ENCODE measurements around the gene STAU1. TPM values are rescaled to one million over a fixed set of nuclear protein-coding genes. Genes with fewer than 3 reads are reported as not detected.

The STAU1 gene
- total and polyA plus RNA-seq, 2 of the 13 experiments (the other 11 are each of a cell fraction or from before 2014, with no cell fraction given): 119 to 133 TPM

DNA sequence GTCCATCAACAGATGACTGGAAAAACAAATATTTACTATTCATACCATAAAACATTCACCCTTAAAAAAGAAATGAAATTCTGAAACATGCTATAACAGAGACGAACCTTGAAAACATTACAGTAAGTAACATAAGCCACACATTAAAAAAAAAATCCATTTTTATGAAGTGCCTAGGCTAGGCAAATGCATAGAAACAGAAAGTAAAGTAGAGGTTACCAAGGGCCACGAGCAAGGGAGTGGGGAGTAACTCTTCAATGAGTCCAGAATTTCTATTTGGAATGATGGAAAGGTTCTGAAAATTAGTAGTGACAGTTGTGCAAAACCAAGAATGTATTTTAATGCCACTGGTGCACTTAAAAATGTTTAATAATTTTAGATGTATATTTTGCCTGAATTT, 47.7 kb downstream of the STAU1 start:
- Histone ChIP-seq H4K20me1 (ENCODE audit: insufficient read depth, low read length) (peaks cover 23% of the 10 kb centered on the region; the same call in 1 of the 2 replicates), H3K4me3 (replicated peaks in 1 of 3; ENCODE audit: insufficient read depth in 1 of 3, low read depth in 2 of 3, low read length in 3 of 3) (no peak overlapping the region), H3K9me3 (ENCODE audit: low read length) (no peaks in the 10 kb centered on the region), H3K4me2 (ENCODE audit: low read depth, low read length) (no peak overlapping the region), H3K27ac (ENCODE audit: extremely low read length, insufficient read depth, low read length) (no peak overlapping the region), H3K9ac (ENCODE audit: insufficient read depth, low read depth, low read length) (no peak overlapping the region), H3K79me2 (ENCODE audit: insufficient read depth, low read length) (peaks cover 51% of the 10 kb centered on the region), H3K36me3 (replicated peaks in 1 of 2; ENCODE audit: control insufficient read depth in 1 of 2, insufficient read depth in 2 of 2, low read length in 2 of 2) (peaks cover 18 to 48% of the 10 kb centered on the region in 2 experiments), H3K27me3 (ENCODE audit: control insufficient read depth in 1 of 2, insufficient read depth in 2 of 2, low read length in 2 of 2) (no peaks in the 10 kb centered on the region), H3K4me1 (ENCODE audit: insufficient read depth, low read length) (peaks cover 13% of the 10 kb centered on the region; the same call in 1 of the 2 replicates), H2AFZ (ENCODE audit: low read length) (no peak overlapping the region)
- intact Hi-C loops (cut with micrococcal nuclease; ENCODE audit: unreplicated experiment): no loop called here
- DNase-seq (ENCODE audit: low spot score) (no peak), FAIRE-seq (no peak), ATAC-seq (no peak)
- ChIA-PET CTCF (ENCODE audit: low intra/inter-chr PET ratio, low total read pairs) (no interaction called here), POLR2A (interaction anchor here (1.2 kb wide), 1 partner anchor 79 kb away, joined by 3 read pairs; the partner anchor contains the start of gene DDX27)
- no TSS peak for BruUV-seq (replicated peaks)
- TF ChIP-seq, protein P1, sequence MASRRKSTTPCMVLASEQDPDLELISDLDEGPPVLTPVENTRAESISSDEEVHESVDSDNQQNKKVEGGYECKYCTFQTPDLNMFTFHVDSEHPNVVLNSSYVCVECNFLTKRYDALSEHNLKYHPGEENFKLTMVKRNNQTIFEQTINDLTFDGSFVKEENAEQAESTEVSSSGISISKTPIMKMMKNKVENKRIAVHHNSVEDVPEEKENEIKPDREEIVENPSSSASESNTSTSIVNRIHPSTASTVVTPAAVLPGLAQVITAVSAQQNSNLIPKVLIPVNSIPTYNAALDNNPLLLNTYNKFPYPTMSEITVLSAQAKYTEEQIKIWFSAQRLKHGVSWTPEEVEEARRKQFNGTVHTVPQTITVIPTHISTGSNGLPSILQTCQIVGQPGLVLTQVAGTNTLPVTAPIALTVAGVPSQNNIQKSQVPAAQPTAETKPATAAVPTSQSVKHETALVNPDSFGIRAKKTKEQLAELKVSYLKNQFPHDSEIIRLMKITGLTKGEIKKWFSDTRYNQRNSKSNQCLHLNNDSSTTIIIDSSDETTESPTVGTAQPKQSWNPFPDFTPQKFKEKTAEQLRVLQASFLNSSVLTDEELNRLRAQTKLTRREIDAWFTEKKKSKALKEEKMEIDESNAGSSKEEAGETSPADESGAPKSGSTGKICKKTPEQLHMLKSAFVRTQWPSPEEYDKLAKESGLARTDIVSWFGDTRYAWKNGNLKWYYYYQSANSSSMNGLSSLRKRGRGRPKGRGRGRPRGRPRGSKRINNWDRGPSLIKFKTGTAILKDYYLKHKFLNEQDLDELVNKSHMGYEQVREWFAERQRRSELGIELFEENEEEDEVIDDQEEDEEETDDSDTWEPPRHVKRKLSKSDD (CRISPR knock-in tag; IDR thresholded peaks at IDR 0.05; ENCODE audit: low read depth): no peak
- TF ChIP-seq DMAP1 (CRISPR knock-in tag; IDR thresholded peaks at IDR 0.05) (no peak), AKAP8 (CRISPR knock-in tag; IDR thresholded peaks at IDR 0.05) (no peak), ZNF546 (CRISPR knock-in tag; conservative IDR thresholded peaks at IDR 0.05) (no peak), SMARCE1 (IDR thresholded peaks at IDR 0.05; ENCODE audit: borderline replicate concordance) (no peak), KLF11 (CRISPR knock-in tag; IDR thresholded peaks at IDR 0.05) (no peak), MAZ (IDR thresholded peaks at IDR 0.05; ENCODE audit: borderline replicate concordance, low read depth, low read length) (no peak), MAZ (CRISPR knock-in tag; IDR thresholded peaks at IDR 0.05; ENCODE audit: low read depth) (no peak), JDP2 (CRISPR knock-in tag; IDR thresholded peaks at IDR 0.05; ENCODE audit: borderline replicate concordance) (no peak)
- in situ Hi-C loops (cut with HindIII; ENCODE audit: extremely low pct_ligation_motif_present, low pct_unique_long_range_greater_than_20kb): no loop called here
- 91% methylated on average over 2 of the region's 2 CpGs for WGBS (ENCODE audit: low lambda C conversion rate)
